ENCODE results near the gene MTCL1.

MTCL1 gene

GRCh38 chr18:8806100-8806797 lies 100.9 kb downstream of the MTCL1 start:
- in situ Hi-C loops (cut with HindIII; ENCODE audit: low sequenced_read_pairs): no loop called here

GRCh38 chr18:8806798-8807487 lies 101.6 kb downstream of the MTCL1 start:
- in situ Hi-C loops (cut with HindIII; ENCODE audit: low sequenced_read_pairs): no loop called here

GRCh38 chr18:8807488-8807805 lies 102.1 kb downstream of the MTCL1 start:
- in situ Hi-C loops (cut with HindIII; ENCODE audit: low sequenced_read_pairs): no loop called here

GRCh38 chr18:8808001-8808400 lies 102.6 kb downstream of the MTCL1 start:
- in situ Hi-C loops (cut with HindIII; ENCODE audit: low sequenced_read_pairs): no loop called here

GRCh38 chr18:8809514-8809913 lies 104.2 kb downstream of the MTCL1 start:
- in situ Hi-C loops (cut with HindIII; ENCODE audit: low sequenced_read_pairs): no loop called here

- in situ Hi-C loops (cut with HindIII; ENCODE audit: low sequenced_read_pairs): no loop called here
Observed at GRCh38 chr18:8810157-8810556, 104.8 kb downstream of the MTCL1 start.

GRCh38 chr18:8811115-8811514 lies 105.8 kb downstream of the MTCL1 start:
- in situ Hi-C loops (cut with HindIII; ENCODE audit: low sequenced_read_pairs): no loop called here

- in situ Hi-C loops (cut with HindIII; ENCODE audit: low sequenced_read_pairs): no loop called here
Observed at GRCh38 chr18:8812631-8813030, 107.3 kb downstream of the MTCL1 start.

- in situ Hi-C loops (cut with HindIII; ENCODE audit: low sequenced_read_pairs): no loop called here
Observed at GRCh38 chr18:8813611-8814010, 108.3 kb downstream of the MTCL1 start.

GRCh38 chr18:8814206-8814605 lies 108.8 kb downstream of the MTCL1 start:
- in situ Hi-C loops (cut with HindIII; ENCODE audit: low sequenced_read_pairs): no loop called here

GRCh38 chr18:8816220-8816619 lies 110.9 kb downstream of the MTCL1 start:
- in situ Hi-C loops (cut with HindIII; ENCODE audit: low sequenced_read_pairs): no loop called here

- in situ Hi-C loops (cut with HindIII; ENCODE audit: low sequenced_read_pairs): no loop called here
Observed at GRCh38 chr18:8816816-8817215, 111.5 kb downstream of the MTCL1 start.

GRCh38 chr18:8818982-8819381 lies 113.6 kb downstream of the MTCL1 start:
- in situ Hi-C loops (cut with HindIII; ENCODE audit: low sequenced_read_pairs): no loop called here

- in situ Hi-C loops (cut with HindIII; ENCODE audit: low sequenced_read_pairs): no loop called here
Observed at GRCh38 chr18:8820396-8821082, 115.2 kb downstream of the MTCL1 start.

- in situ Hi-C loops (cut with HindIII; ENCODE audit: low sequenced_read_pairs): no loop called here
Observed at GRCh38 chr18:8821083-8821465, 115.7 kb downstream of the MTCL1 start.

- in situ Hi-C loops (cut with HindIII; ENCODE audit: low sequenced_read_pairs): no loop called here
Observed at GRCh38 chr18:8821531-8821930, 116.2 kb downstream of the MTCL1 start.

- in situ Hi-C loops (cut with HindIII; ENCODE audit: low sequenced_read_pairs): no loop called here
Observed at GRCh38 chr18:8822643-8823042, 117.3 kb downstream of the MTCL1 start.

- in situ Hi-C loops (cut with HindIII; ENCODE audit: low sequenced_read_pairs): no loop called here
Observed at GRCh38 chr18:8823530-8823929, 118.2 kb downstream of the MTCL1 start.

- in situ Hi-C loops (cut with HindIII; ENCODE audit: low sequenced_read_pairs): no loop called here
Observed at GRCh38 chr18:8824846-8825245, 119.5 kb downstream of the MTCL1 start.

GRCh38 chr18:8825273-8825672 lies 119.9 kb downstream of the MTCL1 start:
- in situ Hi-C loops (cut with HindIII; ENCODE audit: low sequenced_read_pairs): no loop called here

GRCh38 chr18:8825729-8826375 lies 120.5 kb downstream of the MTCL1 start:
- in situ Hi-C loops (cut with HindIII; ENCODE audit: low sequenced_read_pairs): no loop called here

GRCh38 chr18:8826514-8826913 lies 121.2 kb downstream of the MTCL1 start:
- in situ Hi-C loops (cut with HindIII; ENCODE audit: low sequenced_read_pairs): no loop called here
